KOPT-K1 (cell line): ENCODE measurements around the gene KCTD6.

Experiments used
- H3K27ac ChIP-seq: fragments of 200-600 bp; sonication (generic); 2 replicates; pipeline ENCODE4 v1.5.1; 2016; ENCODE audit warnings: antibody characterized with exemption, mild to moderate bottlenecking, low read depth, low read length; ENCODE audit not compliant: poor library complexity, severe bottlenecking
- H3K36me3 ChIP-seq: fragments of 200-600 bp; sonication (generic); 2 replicates; pipeline ENCODE4 v1.5.1; 2017; ENCODE audit warnings: antibody characterized with exemption, mild to moderate bottlenecking, low read length, moderate library complexity; ENCODE audit not compliant: insufficient read depth
- H3K9me3 ChIP-seq: fragments of 200-600 bp; sonication (generic); 2 replicates; pipeline ENCODE4 v1.5.1; 2017; ENCODE audit warnings: antibody characterized with exemption, low read length, mild to moderate bottlenecking; ENCODE audit not compliant: insufficient read depth, poor library complexity, severe bottlenecking

KCTD6 gene

DNA sequence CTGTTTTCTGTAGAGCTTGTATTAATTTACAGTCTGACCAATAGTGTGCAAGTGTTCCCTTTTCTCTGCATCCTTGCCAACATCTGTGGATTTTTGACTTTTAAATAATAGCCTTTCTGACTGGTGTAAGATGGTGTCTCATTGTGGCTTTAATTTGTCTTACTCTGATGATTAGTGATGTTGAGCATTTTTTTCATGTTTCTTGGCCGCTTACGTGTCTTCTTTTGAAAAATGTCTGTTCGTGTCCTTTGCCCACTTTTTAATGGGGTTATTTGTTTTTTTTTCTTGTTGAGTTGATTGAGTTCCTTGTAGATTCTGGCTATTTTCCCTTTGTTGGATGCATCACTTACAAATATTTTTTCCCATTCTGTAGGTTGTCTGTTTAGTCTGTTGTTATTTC, 52.6 kb downstream of the KCTD6 start:
- Histone ChIP-seq H3K36me3 (no peaks in the 10 kb centered on the region), H3K27ac (no peak overlapping the region), H3K9me3 (no peaks in the 10 kb centered on the region)

DNA sequence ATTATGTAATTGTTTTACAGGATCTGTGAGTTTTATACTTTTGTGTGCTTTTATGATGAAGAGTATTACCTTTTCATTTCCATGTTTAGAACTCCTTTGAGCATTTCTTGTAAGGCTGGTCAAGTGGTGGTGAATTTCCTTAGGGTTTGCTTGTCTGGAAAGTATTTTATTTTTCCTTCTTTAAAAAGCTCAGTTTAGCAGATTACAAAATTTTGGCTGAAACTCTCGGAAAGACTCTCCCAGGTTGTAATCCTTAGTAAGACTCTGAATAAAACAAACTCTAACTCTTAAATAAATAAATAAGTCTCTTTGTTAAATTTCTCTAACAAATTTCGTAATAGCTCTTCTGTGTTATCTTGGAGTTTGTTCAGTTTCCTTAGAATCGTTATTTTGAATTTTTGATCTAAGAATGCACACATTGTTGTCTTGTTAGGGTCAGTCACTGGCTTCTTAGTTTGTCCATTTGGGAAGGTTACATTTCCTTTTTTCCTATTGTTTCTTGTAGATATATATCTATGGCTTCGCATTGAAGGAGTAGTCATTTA, 59.8 kb downstream of the KCTD6 start:
- Histone ChIP-seq H3K27ac (no peak overlapping the region), H3K36me3 (no peaks in the 10 kb centered on the region), H3K9me3 (peaks cover 6% of the 10 kb centered on the region)
